M059J (cell line): ENCODE measurements around the gene DMAC2. TPM values are rescaled to one million over a fixed set of nuclear protein-coding genes. Genes with fewer than 3 reads are reported as not detected.
"Not testable (repeated sequence)": the region's sequence is repeated elsewhere in the genome, so short reads cannot be mapped to it uniquely, and the experiment has no call there.

Source experiments
- DNase-seq: peaks from one replicate; pipeline ENCODE4 v3.0.0-alpha.2; 2012; ENCODE audit warnings: low read depth
- total RNA-seq: library from RNA; depleted of rRNA; stranded (reverse); fragments of >200 nt; shearing (Covaris generic); gene quantifications from 2 replicates; pipeline ENCODE4 v1.2.3, GENCODE V29; 2014

The DMAC2 gene
- total RNA-seq, 1 experiment from 2014 or later = 57.2 TPM

DNA sequence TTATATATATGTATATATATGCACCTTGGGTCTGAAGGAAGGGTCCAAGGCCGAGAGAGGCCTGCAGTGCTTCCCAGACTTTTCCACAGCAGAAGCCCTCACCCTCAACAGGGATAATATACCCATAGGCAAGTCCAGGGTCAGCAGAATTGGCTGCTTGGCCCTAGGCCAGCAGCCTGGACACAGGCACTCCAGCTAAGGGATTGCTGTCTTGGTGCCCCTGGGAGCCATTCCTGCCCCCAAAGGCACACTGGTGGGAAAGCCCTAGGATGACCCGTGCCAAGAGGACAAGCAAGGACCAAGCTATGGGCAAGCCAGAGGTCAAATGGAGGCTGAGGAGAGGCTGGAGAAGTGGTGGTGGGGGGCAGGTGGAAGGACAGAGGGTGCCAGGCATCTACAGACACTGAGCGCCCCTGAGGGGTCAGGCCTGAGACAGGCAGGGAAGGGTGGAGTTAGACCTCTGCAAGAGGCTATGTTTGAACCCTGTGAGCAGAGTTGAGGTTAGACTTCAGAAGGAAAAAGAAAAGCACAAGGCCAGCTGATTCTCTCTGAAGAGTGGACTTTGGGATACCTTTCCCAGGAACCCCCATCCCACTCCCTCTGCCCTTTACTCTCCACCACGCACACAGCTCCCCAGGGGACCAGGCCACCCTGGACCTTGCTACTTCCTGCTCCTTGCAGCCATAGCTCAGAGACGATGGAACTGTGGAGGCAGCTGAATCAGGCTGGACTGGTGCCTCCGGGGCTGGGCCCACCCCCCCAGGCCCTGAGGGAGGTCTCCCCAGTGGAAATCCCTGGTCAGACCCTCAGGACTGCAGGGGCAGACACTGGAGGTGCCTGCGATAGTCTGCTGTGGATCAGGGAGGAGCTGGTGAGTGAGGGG lies 3.0 kb upstream of the DMAC2 start, which contains the start of gene ERICH4:
Gene ERICH4 (plus strand): TSS at position 684 of the 883 bp plus-strand sequence. CDS start 14 bp downstream, at position 698.
- no peak for DNase-seq

DNA sequence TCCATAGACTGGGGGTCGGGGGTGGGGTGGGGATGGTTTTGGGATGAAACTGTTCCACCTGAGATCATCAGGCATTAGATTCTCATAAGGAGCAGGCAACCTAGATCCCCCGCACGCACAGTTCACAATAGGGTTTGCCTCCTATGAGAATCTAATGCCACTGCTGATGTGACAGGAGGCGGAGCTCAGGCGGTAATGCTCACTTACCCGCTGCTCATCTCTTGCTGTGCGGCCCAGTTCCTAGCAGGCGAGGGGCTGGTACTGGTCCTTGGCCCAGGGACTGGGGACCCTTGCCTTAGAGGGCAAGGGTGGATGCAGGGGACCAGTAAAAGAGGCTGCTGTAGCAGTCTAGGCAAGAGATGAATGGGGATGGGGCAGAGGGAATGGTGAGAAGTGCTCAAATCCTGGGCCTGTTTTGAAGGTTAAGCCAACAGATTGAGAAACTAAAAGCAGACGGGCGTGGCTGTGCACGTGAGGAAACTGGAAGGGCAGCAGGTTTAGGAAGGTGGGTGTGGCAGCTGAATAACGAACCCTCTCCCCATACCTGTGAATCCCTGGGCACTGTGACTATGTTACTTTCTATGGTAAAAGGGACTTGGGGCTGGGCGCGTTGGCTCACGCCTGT lies 1.7 kb upstream of the DMAC2 start:
- no peak for DNase-seq

DNA sequence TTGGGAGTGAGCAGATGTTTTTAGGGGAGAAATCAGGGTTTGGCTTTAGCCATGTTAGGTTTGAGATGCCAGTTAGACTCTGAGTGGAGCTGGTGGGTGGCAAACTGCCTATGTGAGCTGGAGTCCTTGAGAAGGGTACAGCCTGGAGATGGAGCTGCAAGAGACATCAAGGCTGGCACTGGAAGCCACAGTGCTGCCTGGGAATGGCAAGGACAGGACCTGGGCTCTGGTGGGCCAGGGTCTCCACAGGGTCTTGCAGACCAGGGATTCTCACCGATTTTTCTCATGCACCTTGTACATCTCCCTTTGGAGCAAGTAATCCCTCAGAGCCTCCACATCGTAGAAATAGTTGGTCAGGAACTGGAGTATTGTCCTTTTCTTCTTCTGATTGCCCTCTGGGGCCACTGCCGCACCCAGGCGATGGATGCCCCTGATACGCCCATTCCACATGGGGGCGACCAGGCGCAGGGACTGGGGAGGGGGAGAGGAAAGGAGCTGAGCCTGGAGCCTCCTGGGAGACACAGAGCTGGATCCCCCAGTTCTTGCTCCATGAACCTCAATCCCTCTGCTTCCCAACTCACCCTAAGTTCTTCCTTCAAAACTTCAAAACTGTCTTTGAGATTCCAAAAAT lies 1.7 kb downstream of the DMAC2 start:
- DNase-seq = no peak

DNA sequence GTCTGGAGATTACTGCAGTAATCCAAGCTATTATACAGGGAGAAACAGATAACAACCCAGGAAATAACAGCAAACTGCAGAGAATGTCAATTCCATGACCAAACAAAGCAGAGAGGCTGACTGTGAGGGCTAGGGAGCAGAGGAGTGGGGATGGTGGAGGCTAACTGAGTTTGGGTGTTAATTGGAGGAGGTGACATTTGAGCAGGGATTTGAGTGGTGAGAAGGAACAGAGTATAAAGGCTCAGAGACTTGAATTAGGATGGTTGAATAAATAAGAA lies 3.1 kb downstream of the DMAC2 start:
- DNase-seq = no peak

DNA sequence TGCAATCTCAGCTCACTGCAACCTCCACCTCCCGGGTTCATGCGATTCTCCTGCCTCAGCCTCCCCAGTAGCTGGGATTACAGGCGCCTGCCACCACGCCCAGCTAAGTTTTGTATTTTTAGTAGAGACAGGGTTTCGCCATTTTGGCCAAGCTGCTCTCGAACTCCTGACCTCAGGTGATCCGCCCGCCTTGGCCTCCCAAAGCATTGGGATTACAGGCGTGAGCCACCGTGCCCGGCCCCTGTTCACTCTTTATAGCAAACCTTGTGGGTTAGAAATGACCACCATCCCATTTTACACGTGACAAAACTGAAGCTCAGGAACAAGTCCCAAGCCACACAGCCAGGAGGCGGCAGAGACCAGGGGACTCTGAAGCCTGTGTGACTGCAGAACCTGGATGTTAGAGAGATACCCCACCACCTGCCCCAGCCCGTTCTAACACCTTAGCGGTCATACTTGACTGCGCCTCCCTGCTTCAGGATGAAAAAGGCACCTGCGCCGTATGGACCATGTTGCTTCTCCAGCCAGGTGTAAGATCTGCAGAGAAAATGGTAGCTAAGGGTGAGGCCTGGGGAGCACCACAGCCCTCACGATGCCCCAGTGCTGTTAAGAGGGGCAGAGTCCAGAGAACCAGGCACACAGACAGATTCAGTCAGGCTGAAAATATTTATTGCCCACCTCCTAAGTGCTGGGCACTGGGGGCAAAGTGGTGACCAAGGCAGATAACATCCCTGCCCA lies 3.6 kb downstream of the DMAC2 start:
- DNase-seq = no peak

DNA sequence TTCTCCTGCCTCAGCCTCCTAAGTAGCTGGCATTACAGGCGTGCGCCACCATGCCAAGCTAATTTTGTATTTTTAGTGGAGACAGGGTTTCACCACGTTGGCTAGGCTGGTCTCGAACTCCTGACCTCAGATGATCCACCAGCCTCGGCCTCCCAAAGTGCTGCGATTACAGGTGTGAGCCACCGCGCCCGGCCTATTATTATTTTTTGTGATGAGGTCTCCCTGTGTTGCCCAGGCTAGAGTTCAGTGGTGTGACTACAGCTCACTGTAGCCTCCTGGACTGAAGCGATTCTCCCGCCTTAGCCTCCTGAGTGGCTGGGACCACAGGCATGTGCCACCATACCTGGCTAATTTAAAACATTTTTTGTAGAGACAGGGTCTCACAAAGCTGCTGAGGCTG lies 4.3 kb downstream of the DMAC2 start:
- DNase-seq = not testable (repeated sequence)

DNA sequence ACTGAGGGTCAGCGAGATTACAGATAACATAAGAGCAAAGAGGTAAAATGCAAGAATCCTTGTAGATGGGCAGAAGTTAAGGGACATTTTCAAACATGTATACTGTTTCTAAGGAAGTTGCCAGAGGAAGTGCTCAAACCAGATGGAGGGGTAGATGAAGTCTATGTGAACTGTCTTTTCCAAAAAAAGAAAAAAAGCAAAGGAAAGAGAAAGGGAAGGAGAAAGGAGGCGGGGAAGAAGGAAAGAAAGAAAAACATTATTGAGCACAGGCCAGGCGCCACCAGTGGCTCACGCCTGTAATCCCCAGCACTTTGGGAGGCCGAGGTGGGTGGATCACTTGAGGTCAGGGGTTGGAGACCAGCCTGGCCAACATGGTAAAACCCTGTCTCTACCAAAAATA lies 5.3 kb downstream of the DMAC2 start:
- DNase-seq = no peak

DNA sequence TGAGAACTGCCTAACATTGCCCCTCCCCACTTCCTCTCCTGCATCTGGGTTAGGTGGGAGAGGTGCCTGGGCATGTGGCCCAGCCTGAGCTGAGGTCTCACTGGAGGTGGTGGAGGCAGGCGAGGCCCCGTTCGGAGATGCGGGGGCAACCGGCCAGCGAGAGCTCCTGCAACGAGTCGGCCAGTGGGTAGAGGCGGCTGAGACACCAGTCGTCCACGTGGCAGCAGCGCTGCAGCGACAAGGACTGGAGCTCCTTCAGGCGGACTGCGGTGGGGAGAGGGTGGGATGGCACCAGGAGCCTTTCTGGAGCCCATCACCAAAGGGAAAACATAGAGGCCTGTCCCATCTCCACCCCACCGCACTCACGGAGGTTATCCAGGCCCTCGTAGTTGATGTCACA lies 6.5 kb downstream of the DMAC2 start:
- DNase-seq = no peak

DNA sequence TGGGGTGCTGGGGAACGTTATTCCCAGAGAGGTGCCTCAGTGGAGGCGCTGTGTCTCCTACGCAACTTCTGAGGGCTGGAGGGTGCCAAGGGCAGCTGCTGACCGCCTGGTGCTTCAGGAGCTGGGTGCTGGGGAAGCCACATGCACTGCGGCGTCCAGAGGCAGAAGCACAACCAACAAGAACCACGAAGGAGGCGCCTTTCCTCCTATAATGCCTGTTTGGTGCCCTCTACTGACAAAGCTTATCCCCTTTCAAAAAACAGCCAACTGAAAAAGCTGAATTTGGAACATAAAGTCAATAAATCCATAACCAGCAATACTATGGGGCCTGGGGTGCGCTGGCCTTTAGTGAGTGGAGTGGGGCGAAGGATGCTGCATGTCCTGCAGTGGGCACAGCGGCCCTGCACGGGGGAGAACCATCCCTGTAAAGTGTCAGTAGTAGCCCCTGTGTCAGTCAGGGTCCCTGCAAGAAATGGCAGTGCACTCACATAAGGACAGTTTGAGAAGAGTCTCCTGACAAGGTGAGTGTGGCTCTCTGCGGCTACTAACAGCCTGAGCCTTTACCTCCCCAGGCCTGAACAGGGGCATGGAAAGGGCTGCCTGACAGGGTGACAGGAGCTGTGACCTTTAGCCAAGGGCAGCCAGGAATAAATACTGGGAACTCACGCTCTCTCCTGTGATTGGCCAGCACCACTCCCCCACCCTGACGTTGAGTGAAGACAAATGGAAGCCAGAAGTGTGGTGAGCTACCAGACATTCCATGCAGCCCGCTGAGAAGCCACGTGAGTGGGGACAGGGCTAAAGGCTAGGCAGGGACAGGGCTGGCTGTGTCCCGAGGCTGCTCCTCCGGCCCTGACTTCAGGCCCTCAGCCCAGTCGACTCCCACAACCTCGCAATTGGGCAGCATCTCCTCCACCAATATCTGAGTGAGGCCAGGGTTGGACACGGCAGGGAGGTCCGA lies 8.0 kb downstream of the DMAC2 start:
- DNase-seq = peak; percentile 33

DNA sequence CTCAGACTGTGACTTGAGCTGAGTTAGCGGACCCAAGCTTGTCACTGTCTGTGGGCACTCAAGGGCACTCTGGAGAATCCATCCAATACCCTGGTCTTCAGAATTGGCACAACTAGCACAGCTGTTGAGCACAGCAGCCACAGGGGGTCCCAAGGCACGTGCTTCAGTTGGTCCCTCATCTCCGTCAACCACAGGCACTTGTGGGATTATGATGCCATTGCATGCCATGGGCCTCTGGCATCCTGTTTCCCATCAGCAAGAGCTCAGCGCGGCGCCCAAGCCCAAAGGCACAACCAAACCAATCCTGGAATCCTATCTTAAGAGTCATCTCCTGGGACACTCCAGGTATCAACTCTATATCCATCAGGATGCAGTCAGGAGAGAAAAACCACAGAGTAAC lies 8.8 kb downstream of the DMAC2 start:
- peak; percentile 25 for DNase-seq

DNA sequence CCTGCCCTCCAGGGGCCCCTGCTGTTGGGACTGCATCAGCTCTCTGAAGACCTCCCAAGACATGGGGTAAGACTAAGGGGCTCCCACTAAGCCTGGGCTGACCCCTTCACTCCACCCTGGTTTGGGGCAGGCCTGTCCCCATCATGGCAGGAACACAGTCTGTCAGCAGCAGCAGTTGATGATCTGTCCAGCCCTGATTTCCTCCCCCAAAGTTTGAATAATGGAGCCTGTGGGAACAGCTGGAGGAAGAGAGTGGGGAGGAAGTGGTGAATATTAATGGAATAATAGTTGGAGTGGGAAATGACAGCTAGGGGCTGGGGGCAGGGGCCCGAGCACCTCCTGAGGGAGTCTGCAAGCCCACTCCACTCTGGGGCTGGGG lies 11.2 kb downstream of the DMAC2 start:
- no peak for DNase-seq

DNA sequence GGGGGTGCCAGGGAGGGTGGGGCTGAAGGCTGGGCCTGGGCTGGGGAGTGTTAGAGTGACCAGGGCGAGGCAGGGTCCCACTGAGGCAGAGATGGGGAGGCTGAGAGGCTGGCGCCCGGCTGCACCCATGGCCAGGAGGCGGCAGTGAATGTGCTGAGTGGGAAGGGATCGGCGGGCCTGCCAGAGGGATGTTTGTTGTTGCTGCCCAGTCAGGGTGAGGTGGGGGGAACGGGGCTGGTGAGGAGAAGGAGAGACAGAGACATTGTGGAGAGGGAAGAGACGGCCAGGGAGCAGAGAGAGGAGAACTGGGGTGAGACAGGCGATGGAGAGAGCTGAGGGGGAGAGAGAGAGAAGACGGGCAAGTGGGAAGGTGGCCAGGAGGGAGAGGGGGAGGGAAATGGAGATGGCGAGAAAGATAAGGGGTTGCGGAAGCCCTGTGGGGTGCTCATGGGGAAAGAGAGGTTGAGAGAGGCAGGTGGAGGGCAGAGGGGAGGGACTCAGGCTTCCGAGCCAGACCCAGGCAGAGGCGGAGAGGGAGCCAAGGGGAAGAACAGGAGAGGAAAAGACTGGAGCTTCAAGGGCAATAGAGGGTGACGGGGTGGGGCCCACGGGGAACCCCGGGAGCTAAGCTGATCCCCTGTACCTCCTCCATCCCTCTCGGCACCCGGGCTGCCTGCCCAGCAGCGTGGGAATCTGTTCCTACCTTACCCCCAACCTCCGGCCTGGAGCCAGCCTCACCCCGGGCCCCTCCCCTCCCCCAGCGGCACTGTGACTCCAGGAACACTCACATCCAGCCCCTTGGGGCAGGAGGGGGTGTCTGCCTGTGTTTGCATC lies 11.8 kb downstream of the DMAC2 start:
- no peak for DNase-seq

DNA sequence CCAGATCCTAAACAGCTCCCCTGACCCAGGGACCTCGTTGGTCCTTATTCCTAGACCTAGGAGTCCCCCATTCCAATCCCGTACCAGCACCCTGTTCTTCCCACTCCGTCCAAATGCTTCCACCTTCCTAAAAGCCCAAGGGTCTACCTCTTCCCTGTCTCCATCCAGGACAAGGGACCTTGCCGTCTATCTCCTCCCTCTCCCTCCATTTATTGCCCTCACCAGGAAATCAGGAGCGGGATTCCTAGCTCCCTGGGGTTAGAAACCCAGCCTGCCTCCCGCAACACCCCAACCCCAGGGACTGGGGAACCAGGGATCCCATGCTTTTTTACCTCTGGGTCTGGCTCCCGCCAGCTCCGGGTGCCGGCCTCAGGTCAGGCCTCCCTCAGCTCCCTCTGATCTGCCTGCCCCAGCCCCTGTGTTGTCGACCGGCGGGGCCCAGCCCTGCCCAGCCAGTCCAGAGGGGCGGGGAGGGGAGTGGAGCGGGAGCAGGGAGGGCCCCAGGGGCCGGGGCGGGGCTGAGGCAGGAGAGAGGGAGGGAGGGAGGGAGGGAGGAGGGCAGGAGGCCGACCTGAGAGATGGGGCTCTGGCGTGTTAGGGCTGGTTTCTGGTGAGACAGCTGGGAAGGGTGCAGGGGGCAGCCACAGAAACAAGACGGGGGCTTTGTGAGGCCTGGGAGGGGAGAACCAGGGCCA lies 12.6 kb downstream of the DMAC2 start, which contains the start of gene B3GNT8:
Gene B3GNT8 (minus strand): TSS at position 423 of the 695 bp plus-strand sequence. CDS start 596 bp downstream, outside the sequence.
- DNase-seq = no peak

DNA sequence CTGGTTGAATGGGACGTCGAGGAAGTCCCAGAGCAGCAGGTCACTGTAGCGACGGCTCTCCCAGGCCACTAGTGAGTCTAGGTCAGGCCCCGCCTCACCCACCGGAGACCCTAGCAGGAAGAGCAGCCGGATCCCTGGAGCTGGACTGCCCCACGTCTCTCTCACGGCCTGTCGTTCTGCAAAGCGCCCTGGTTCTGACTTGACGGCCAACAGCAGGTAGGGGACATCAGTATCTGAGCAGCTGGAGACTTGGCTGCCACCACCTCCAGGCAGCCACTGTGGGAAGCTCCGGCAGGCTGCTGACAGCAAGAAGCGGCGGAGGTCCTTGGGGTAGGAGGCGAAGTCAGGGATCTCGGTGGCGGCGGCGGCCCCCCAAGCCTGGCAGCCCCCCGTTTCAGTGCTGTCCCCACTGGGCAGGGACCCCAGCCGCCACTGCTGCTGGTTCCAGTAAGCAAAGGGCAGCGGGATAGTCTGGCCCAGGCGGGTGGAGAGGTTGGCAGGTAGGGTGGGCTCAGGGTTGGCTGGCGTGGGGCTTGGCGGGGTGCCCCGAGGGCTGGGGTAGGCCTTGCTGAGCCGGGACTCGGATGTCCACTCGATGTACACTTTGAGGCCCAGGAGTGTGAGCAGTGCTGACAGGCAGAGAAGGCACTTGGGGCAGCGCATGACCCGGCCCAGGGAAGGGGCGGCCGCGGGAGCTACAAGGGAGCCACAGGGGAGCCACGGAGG lies 13.4 kb downstream of the DMAC2 start:
- DNase-seq = no peak

DNA sequence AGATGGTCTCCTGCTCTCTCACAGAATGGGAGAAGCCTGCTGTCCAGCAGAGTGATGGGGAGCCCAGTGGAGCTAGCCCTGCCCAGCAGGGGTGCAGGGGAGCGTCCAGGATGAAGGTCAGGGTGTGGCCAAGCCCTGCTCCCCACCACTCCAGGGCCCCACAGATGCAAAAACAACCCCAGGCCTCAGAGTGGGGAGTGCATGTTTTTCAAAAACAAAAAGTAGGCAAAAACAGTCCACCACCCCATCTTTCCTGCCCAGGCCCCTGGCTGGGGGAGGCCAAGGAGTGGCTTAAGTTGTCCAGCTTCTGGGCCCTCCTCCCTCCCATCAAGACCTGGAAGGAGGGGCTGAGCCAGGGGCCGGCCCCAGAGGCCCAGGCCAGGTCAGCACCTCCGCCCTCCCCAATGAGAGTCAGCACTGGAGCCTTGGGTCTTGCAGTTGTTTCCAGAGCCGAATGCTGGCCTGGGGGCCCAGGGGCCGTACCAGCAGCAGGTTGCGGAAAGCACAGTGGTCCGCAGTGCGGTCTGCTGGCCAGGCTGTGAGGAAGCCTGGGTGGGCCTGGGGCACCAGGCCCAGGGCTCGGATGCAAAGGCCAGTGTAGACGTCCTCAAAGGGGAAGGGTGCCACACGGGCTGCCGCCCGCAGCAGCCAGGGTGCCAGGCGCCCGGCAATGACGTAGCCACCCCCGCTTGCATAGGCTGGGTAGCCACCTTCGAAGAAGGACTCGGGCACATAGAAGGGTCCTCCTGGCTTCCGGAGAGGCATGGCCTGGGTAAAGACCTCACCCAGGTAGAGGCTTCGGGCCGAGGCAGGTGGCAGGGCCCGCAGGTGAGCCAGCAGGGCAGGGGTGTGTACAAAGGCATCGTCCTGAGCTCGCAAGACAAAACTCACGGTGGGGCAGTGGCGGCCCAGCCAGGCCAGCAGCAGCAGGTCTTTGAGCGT lies 14.3 kb downstream of the DMAC2 start:
- DNase-seq = no peak

DNA sequence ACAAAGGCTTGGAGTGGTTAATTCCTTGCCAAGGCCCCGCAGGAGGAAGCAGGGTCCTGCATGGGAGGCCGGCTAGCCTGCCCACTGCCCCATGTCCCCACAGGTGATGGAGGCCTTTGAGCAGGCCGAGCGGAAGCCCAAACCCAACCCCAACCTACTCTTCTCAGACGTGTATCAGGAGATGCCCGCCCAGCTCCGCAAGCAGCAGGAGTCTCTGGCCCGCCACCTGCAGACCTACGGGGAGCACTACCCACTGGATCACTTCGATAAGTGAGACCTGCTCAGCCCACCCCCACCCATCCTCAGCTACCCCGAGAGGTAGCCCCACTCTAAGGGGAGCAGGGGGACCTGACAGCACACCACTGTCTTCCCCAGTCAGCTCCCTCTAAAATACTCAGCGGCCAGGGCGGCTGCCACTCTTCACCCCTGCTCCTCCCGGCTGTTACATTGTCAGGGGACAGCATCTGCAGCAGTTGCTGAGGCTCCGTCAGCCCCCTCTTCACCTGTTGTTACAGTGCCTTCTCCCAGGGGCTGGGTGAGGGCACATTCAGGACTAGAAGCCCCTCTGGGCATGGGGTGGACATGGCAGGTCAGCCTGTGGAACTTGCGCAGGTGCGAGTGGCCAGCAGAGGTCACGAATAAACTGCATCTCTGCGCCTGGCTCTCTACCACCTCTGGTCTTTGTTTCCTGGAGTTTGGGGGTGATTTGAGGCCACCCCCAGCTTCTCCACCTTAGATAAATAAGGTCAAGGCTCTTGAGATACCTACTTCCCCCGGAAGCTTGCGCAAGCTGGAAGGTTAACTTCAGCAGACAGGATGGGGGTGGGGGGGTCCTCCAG lies 15.2 kb downstream of the DMAC2 start:
- no peak for DNase-seq

DNA sequence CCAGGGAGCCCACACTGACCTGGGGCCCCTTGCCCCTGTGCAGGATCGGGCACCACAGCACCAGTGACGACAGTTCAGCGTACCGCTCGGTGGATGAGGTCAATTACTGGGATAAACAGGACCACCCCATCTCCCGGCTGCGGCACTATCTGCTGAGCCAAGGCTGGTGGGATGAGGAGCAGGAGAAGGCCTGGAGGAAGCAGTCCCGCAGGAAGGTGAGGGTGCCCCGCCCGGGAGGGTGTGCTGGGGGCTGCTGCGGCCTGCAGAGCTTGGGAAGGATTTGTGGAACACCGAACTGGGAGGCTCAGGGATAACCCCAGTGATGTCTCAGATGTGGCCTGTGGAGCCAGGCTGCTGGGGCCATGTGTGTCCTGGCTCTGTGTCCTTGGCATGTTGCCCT lies 16.8 kb downstream of the DMAC2 start:
- DNase-seq = no peak
